GM19395 (cell line): ENCODE results near the gene ATAD3B.

Experiments
- ATAC-seq: cut with Tn5 transposase; IDR thresholded peaks from one replicate; pipeline ENCODE4 v1.9.1; 2021; ENCODE audit warnings: mild to moderate bottlenecking, moderate library complexity; ENCODE audit not compliant: unreplicated experiment

Gene ATAD3B

GRCh38 chr1:1542766-1543705, 71.5 kb downstream of the ATAD3B start:
- ATAC-seq: no peak

GRCh38 chr1:1543706-1544099, 72.1 kb downstream of the ATAD3B start:
- ATAC-seq: no peak

GRCh38 chr1:1544544-1544943, 73.0 kb downstream of the ATAD3B start:
- no peak for ATAC-seq
